Measurements from ENCODE around the gene SHB.
A peak's percentile ranks its signal among the peaks of the same experiment; 100 is the strongest.

Gene SHB

DNA sequence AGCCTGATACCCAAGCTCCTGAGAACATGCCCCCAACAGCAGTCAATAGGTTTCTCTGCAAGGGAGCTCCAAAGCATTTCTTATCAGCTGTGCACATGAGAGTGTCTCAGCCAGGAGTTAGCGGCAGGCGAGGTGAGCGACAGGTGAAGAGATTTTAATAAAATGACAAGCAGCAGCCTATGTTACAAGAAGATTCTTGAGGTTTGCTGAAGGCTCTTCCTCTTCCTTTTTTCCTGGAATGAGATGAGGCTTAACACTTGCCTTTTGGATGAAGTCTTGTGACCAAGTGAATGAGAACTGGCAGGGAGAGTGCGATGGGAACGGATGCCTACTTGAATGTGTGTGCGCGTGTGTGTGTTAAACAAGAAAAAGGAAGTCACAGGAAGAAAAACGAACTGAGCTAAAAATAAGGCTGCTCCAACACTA lies 76.1 kb downstream of the SHB start:
- peak in 1 of 2 donors; percentile 46 for DNase-seq
- Histone ChIP-seq H3K9me3 (no peaks in the 10 kb centered on the region), H3K27ac (no peak overlapping the region), H3K36me3 (no peaks in the 10 kb centered on the region), H3K27me3 (no peaks in the 10 kb centered on the region), H3K4me1 (peaks cover 0 to 38% (median 12%) of the 10 kb centered on the region in 4 donors), H3K4me3 (no peak overlapping the region)
- intact Hi-C loops (cut with DNase I; ENCODE audit: low total_unique reads): loop anchor here (10.0 kb wide), 1 partner anchor 48 kb away; no protein-coding TSS in a partner anchor
- TF ChIP-seq, protein P1, sequence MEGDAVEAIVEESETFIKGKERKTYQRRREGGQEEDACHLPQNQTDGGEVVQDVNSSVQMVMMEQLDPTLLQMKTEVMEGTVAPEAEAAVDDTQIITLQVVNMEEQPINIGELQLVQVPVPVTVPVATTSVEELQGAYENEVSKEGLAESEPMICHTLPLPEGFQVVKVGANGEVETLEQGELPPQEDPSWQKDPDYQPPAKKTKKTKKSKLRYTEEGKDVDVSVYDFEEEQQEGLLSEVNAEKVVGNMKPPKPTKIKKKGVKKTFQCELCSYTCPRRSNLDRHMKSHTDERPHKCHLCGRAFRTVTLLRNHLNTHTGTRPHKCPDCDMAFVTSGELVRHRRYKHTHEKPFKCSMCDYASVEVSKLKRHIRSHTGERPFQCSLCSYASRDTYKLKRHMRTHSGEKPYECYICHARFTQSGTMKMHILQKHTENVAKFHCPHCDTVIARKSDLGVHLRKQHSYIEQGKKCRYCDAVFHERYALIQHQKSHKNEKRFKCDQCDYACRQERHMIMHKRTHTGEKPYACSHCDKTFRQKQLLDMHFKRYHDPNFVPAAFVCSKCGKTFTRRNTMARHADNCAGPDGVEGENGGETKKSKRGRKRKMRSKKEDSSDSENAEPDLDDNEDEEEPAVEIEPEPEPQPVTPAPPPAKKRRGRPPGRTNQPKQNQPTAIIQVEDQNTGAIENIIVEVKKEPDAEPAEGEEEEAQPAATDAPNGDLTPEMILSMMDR (IDR thresholded peaks at IDR 0.05): no peak

DNA sequence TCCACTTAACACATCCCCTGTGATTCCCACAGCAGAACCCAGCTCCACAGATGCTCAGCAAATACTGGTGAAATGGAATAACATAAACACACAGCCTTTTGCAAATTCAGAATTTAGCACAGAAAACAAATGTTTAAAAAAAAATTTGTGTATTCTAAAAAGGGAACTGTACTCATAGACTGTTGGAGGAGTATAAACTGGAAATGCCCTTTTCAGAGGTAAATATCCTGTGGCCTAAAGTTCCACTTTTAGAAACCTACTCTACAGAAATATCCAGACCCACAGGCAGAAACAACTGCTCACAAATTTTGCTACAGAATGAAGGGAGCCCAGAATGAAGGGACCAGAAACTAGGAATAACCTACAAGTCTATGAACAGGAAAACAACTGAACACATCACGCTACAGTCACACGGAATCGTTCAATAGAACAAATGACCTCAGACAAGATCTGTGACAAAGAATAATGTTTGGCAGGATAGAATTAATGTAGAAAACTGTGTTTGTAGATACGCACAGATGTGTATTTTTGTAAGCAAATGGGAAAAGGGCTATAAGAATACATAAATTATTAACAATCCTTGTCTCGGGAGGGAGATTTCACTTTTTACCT lies 78.5 kb downstream of the SHB start:
- DNase-seq: no peak
- Histone ChIP-seq H3K4me3 (no peak overlapping the region), H3K4me1 (peaks cover 0 to 23% (median 8%) of the 10 kb centered on the region in 4 donors)

DNA sequence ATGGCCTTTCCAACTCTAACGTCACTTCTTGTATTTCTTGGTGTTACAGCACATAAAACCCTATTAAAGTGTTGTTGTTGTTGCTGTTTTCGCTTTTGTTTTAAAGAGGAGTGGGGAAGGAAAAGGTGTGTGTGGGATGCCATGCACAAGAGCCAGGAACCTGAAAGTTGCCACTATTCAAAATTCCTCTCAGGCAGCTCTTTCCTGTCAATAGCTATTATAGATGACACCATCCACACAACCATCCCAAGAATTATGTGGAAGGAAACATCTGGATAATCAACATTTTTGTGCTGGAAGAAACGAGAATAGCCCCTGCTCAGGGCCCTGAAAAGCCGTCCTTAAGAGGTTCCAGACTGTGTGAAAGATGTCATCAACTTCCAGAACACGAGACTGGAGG lies 79.3 kb downstream of the SHB start:
- Histone ChIP-seq H3K27ac (no peak overlapping the region), H3K27me3 (no peaks in the 10 kb centered on the region), H3K36me3 (no peaks in the 10 kb centered on the region), H3K9me3 (no peaks in the 10 kb centered on the region), H3K4me1 (peaks cover 0 to 23% (median 9%) of the 10 kb centered on the region in 4 donors), H3K4me3 (no peak overlapping the region)
- TF ChIP-seq, protein P1 (IDR thresholded peaks at IDR 0.05): no peak
- intact Hi-C loops (cut with DNase I; ENCODE audit: low total_unique reads): loop anchor here (10.0 kb wide), 1 partner anchor 45 kb away; no protein-coding TSS in a partner anchor
- no peak for DNase-seq

More for the DNA sequence above, 78.5 kb downstream of the SHB start:
- Histone ChIP-seq H3K27ac (no peak overlapping the region), H3K9me3 (no peaks in the 10 kb centered on the region), H3K36me3 (no peaks in the 10 kb centered on the region), H3K27me3 (no peaks in the 10 kb centered on the region)
- intact Hi-C loops (cut with DNase I; ENCODE audit: low total_unique reads): loop anchor here (10.0 kb wide), 1 partner anchor 46 kb away; no protein-coding TSS in a partner anchor
- TF ChIP-seq, protein P1 (IDR thresholded peaks at IDR 0.05): no peak

DNA sequence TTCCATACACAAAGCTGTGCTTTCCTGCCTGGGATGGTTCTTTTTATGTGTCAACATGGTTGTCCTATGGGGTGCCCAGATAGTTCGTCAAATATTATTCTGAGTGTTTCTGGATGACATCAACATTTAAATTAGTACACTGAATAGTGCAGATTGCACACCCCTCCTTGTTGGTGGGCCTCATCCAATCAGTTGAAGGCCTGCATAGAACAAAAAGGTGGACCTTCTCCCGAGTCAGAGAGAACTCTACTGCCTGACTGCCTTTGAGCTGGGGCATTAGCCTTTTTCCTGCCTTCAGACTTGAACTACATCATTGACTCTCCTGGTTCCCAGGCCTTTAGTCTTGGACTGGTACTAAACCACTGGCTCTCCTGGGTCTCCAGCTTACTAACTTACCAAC lies 80.4 kb downstream of the SHB start:
- intact Hi-C loops (cut with DNase I; ENCODE audit: low total_unique reads): no loop called here
- TF ChIP-seq, protein P1 (IDR thresholded peaks at IDR 0.05): no peak
- no peaks in the 10 kb centered on the region for H3K36me3 ChIP-seq
- H3K27ac ChIP-seq: no peak overlapping the region
- no peaks in the 10 kb centered on the region for H3K27me3 ChIP-seq
- H3K4me1 ChIP-seq: peaks cover 0 to 13% (median 7%) of the 10 kb centered on the region in 4 donors
- no peak for DNase-seq
- no peaks in the 10 kb centered on the region for H3K9me3 ChIP-seq
- H3K4me3 ChIP-seq: no peak overlapping the region

DNA sequence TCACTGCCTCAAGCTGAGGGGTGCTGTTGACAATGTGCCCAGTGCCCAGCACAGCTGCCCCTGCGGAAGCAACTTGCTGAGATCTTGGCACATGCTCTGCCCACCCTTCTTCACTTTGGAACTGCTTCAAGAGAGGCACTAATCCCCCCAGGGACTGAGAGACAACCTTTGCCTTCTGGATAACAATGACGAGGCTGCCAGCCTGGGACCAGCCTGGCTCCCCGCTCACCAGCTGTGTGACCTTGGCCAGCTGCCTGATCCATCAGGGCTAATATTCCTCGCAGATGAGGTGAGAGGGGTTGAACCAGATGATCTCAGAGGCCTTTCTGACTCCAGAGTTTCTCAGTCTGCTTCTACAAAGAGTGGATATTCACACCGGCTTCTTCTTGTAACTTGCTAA lies 81.0 kb downstream of the SHB start:
- no peak overlapping the region for H3K27ac ChIP-seq
- intact Hi-C loops (cut with DNase I; ENCODE audit: low total_unique reads): no loop called here
- H3K4me1 ChIP-seq: peaks cover 0 to 11% (median 6%) of the 10 kb centered on the region in 4 donors
- no peak overlapping the region for H3K4me3 ChIP-seq
- no peaks in the 10 kb centered on the region for H3K27me3 ChIP-seq
- no peaks in the 10 kb centered on the region for H3K36me3 ChIP-seq
- DNase-seq: no peak
- TF ChIP-seq, protein P1 (IDR thresholded peaks at IDR 0.05): no peak
- no peaks in the 10 kb centered on the region for H3K9me3 ChIP-seq
